K562 (cell line): Measurements from ENCODE around the gene NDUFS6.

Experiments used
- FOXJ3 ChIP-seq: sonication (generic); formaldehyde crosslinking; IDR thresholded peaks from 2 replicates; pipeline ENCODE4 v1.4.0; 2020; ENCODE audit warnings: mild to moderate bottlenecking, missing genetic modification reagents
- MAZ ChIP-seq, 2 experiments: fragments of 450-650 bp in 1 of 2; sonication (generic) in 1 of 2; formaldehyde crosslinking; IDR thresholded peaks in 1 of 2; conservative IDR thresholded peaks in 1 of 2; 2 replicates each; pipeline versions ENCODE4 v1.4.0 to v1.5.0; 2020; ENCODE audit warnings: mild to moderate bottlenecking in 1 of 2, missing genetic modification reagents in 1 of 2
- NEUROD1 ChIP-seq: fragments of 150-350 bp; IDR thresholded peaks from 2 replicates; pipeline ENCODE4 v1.6.1; 2014; ENCODE audit warnings: borderline replicate concordance, low read length, low read depth; ENCODE audit not compliant: partially characterized antibody
- POLR2AphosphoS5 ChIP-seq: IDR thresholded peaks from 2 replicates; pipeline ENCODE4 v1.6.1; 2011; ENCODE audit warnings: mild to moderate bottlenecking, low read depth, low read length, moderate library complexity; ENCODE audit not compliant: control insufficient read depth, insufficient read depth
- PTRF ChIP-seq: fragments of 450-650 bp; IDR thresholded peaks from 2 replicates; pipeline ENCODE4 v1.6.1; 2016; ENCODE audit warnings: mild to moderate bottlenecking, missing genetic modification characterization, missing compliant biosample characterization
- RBM39 ChIP-seq: fragments of 200-400 bp; formaldehyde crosslinking; optimal IDR thresholded peaks from 2 replicates; pipeline ENCODE3; 2018; ENCODE audit warnings: low read depth, low read length
- RFX1 ChIP-seq: fragments of 450-650 bp; IDR thresholded peaks from 2 replicates; pipeline ENCODE4 v1.6.1; 2016; ENCODE audit warnings: mild to moderate bottlenecking, moderate library complexity
- SP1 ChIP-seq: sonication (generic); formaldehyde crosslinking; IDR thresholded peaks from 2 replicates; pipeline ENCODE4 v1.8.1; 2022; ENCODE audit warnings: mild to moderate bottlenecking, missing genetic modification reagents
- ZBTB34 ChIP-seq: fragments of 250-450 bp; sonication (Bioruptor Pico); IDR thresholded peaks from 2 replicates; pipeline ENCODE4 v1.8.0; 2021; ENCODE audit warnings: mild to moderate bottlenecking, moderate library complexity
- ZNF512 ChIP-seq: IDR thresholded peaks from 2 replicates; pipeline ENCODE4 v1.6.1; 2016; ENCODE audit warnings: missing genetic modification characterization, missing compliant biosample characterization

- TF ChIP-seq ZNF512 (tag) (no peak), NEUROD1 (no peak), ZBTB34 (CRISPR knock-in tag) (no peak), RBM39 (no peak), SP1 (CRISPR knock-in tag) (no peak), RFX1 (no peak), POLR2AphosphoS5 (no peak), PTRF (tag) (no peak), FOXJ3 (CRISPR knock-in tag) (no peak), MAZ (CRISPR knock-in tag; conservative IDR thresholded peaks at IDR 0.05 in 1 of 2, IDR thresholded peaks at IDR 0.05 in 1 of 2) (no peak)
Measured at GRCh38 chr5:1751864-1752822, 49.1 kb upstream of the NDUFS6 start.
